Smooth muscle cell (in vitro differentiated cells): ENCODE results near the gene EIF4E1B. TPM values are rescaled to one million over a fixed set of nuclear protein-coding genes. Genes with fewer than 3 reads are reported as not detected.
"Not testable (repeated sequence)": the region's sequence is repeated elsewhere in the genome, so short reads cannot be mapped to it uniquely, and the experiment has no call there.

Experiments used
- DNase-seq: peaks from one replicate; lab custom pipeline; 2025; ENCODE audit not compliant: unreplicated experiment; lab: John Stamatoyannopoulos, UW
- H2AFZ ChIP-seq: fragments of 200-600 bp; sonication (generic); 2 replicates; pipeline ENCODE4 v1.6.0; 2016; ENCODE audit warnings: antibody characterized with exemption, low read depth, mild to moderate bottlenecking
- H3F3A ChIP-seq: fragments of 200-600 bp; sonication (generic); 2 replicates; pipeline ENCODE4 v1.6.0; 2017; ENCODE audit warnings: antibody characterized with exemption, low read depth
- H3K27ac ChIP-seq: fragments of 200-600 bp; sonication (generic); 2 replicates; pipeline ENCODE4 v1.5.1; 2016; ENCODE audit warnings: low read depth, mild to moderate bottlenecking
- H3K27me3 ChIP-seq: fragments of 200-600 bp; sonication (generic); 2 replicates; pipeline ENCODE4 v1.6.1; 2016; ENCODE audit warnings: low read depth, mild to moderate bottlenecking
- H3K36me3 ChIP-seq: fragments of 200-600 bp; sonication (generic); 2 replicates; pipeline ENCODE4 v1.5.1; 2016; ENCODE audit warnings: low read depth
- H3K4me1 ChIP-seq: fragments of 200-600 bp; sonication (generic); 2 replicates; pipeline ENCODE4 v1.5.1; 2016; ENCODE audit warnings: low read depth
- H3K4me2 ChIP-seq: fragments of 200-600 bp; sonication (generic); 2 replicates; pipeline ENCODE4 v1.6.0; 2016; ENCODE audit warnings: mild to moderate bottlenecking
- H3K4me3 ChIP-seq: fragments of 200-600 bp; sonication (generic); 2 replicates; pipeline ENCODE4 v1.5.1; 2016; ENCODE audit warnings: mild to moderate bottlenecking
- H3K79me2 ChIP-seq: fragments of 200-600 bp; sonication (generic); 2 replicates; pipeline ENCODE4 v1.6.0; 2016; ENCODE audit warnings: low read depth, mild to moderate bottlenecking
- H3K9ac ChIP-seq: fragments of 200-600 bp; sonication (generic); 2 replicates; pipeline ENCODE4 v1.6.0; 2016; ENCODE audit warnings: low read depth
- H3K9me3 ChIP-seq: fragments of 200-600 bp; sonication (generic); replicated peaks from 2 replicates; pipeline ENCODE4 v1.5.1; 2016; ENCODE audit warnings: low read depth
- H4K20me1 ChIP-seq: fragments of 200-600 bp; sonication (generic); 2 replicates; pipeline ENCODE4 v1.6.0; 2016; ENCODE audit warnings: low read depth
- WGBS: methylation state at CpG from one replicate; pipeline ENCODE4 v1.1.7; 2016; ENCODE audit warnings: low lambda C conversion rate; 5-methylcytosine and 5-hydroxymethylcytosine counted together
- polyA plus RNA-seq: library from polyadenylated mRNA; unstranded; fragments of >200 nt; fragmentation: Nextera tagmentation; extraction: Ambion mirVana; gene quantifications from 2 replicates; pipeline ENCODE4 v1.2.1, GENCODE V29; 2016
- total RNA-seq: library from RNA; depleted of rRNA; stranded (reverse); fragments of >200 nt; gene quantifications from 2 replicates; pipeline ENCODE4 v1.2.3, GENCODE V29; 2014
- TF ChIP-seq, protein P1 (sequence below): fragments of 200-600 bp; sonication (generic); IDR thresholded peaks from 2 replicates; pipeline ENCODE4 v1.5.1; 2017; ENCODE audit warnings: borderline replicate concordance, mild to moderate bottlenecking, antibody characterized with exemption; ENCODE audit not compliant: insufficient read depth, poor library complexity, severe bottlenecking

The EIF4E1B gene
- total and polyA plus RNA-seq, 2 experiments from 2014 or later: not detected

DNA sequence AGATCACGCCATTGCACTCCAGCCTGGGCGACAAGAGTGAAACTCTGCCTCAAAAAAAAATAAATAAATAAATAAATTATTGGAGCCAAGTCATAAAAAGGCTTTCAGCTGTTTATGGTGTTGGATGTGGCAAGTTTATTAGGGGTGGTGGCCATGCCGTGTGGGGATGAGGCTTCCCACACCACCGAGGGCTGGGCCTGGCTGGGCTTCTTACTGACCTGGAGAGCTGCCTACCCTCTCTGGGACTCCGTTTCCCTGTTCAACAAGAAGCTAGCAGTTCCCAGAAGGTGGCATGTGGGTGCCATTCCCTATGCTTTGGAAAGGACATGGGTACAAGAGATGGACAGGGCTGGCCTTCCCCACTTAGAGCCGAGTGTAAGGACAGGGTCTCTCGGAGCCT, 43.1 kb upstream of the EIF4E1B start:
- no peaks in the 10 kb centered on the region for H3K79me2 ChIP-seq
- H3K4me2 ChIP-seq: no peak overlapping the region
- no peaks in the 10 kb centered on the region for H3K27me3 ChIP-seq
- DNase-seq: no peak
- WGBS: 91% methylated on average over 7 of the region's 7 CpGs
- H3K36me3 ChIP-seq: no peaks in the 10 kb centered on the region
- H3K4me3 ChIP-seq: no peak overlapping the region
- no peaks in the 10 kb centered on the region for H3K9me3 ChIP-seq
- H3K4me1 ChIP-seq: no peaks in the 10 kb centered on the region
- no peaks in the 10 kb centered on the region for H4K20me1 ChIP-seq
- H3K9ac ChIP-seq: no peak overlapping the region
- H3K27ac ChIP-seq: no peak overlapping the region
- H2AFZ ChIP-seq: no peak overlapping the region
- H3F3A ChIP-seq: no peaks in the 10 kb centered on the region
- TF ChIP-seq, protein P1, sequence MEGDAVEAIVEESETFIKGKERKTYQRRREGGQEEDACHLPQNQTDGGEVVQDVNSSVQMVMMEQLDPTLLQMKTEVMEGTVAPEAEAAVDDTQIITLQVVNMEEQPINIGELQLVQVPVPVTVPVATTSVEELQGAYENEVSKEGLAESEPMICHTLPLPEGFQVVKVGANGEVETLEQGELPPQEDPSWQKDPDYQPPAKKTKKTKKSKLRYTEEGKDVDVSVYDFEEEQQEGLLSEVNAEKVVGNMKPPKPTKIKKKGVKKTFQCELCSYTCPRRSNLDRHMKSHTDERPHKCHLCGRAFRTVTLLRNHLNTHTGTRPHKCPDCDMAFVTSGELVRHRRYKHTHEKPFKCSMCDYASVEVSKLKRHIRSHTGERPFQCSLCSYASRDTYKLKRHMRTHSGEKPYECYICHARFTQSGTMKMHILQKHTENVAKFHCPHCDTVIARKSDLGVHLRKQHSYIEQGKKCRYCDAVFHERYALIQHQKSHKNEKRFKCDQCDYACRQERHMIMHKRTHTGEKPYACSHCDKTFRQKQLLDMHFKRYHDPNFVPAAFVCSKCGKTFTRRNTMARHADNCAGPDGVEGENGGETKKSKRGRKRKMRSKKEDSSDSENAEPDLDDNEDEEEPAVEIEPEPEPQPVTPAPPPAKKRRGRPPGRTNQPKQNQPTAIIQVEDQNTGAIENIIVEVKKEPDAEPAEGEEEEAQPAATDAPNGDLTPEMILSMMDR: no peak

DNA sequence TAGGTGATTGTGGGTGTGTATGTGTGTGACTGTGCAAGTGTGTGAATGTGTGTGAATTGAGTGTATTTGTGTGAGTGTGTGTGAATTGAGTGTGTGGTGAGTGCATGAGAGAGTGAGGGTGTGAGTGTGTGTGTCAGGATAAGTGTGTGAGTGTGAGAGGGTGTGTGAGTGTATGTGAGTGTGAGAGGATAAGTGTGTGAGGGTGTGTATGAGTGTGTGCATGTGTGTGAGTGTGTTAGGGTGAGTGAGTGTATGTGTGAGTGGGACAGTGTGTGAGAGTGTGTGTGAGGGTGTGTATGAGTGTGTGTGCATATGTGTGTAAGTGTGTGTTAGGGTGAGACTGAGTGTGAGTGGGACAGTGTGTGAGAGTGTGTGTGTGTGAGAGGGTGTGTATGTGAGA, 42.2 kb upstream of the EIF4E1B start:
- no peaks in the 10 kb centered on the region for H3K4me1 ChIP-seq
- DNase-seq: no peak
- no peak overlapping the region for H2AFZ ChIP-seq
- H3K27me3 ChIP-seq: no peaks in the 10 kb centered on the region
- no peaks in the 10 kb centered on the region for H4K20me1 ChIP-seq
- H3K79me2 ChIP-seq: no peaks in the 10 kb centered on the region
- no peaks in the 10 kb centered on the region for H3K36me3 ChIP-seq
- no peaks in the 10 kb centered on the region for H3F3A ChIP-seq
- TF ChIP-seq, protein P1: no peak
- no peak overlapping the region for H3K9ac ChIP-seq
- no peak overlapping the region for H3K4me3 ChIP-seq
- no peak overlapping the region for H3K4me2 ChIP-seq
- no peak overlapping the region for H3K27ac ChIP-seq
- no peaks in the 10 kb centered on the region for H3K9me3 ChIP-seq

DNA sequence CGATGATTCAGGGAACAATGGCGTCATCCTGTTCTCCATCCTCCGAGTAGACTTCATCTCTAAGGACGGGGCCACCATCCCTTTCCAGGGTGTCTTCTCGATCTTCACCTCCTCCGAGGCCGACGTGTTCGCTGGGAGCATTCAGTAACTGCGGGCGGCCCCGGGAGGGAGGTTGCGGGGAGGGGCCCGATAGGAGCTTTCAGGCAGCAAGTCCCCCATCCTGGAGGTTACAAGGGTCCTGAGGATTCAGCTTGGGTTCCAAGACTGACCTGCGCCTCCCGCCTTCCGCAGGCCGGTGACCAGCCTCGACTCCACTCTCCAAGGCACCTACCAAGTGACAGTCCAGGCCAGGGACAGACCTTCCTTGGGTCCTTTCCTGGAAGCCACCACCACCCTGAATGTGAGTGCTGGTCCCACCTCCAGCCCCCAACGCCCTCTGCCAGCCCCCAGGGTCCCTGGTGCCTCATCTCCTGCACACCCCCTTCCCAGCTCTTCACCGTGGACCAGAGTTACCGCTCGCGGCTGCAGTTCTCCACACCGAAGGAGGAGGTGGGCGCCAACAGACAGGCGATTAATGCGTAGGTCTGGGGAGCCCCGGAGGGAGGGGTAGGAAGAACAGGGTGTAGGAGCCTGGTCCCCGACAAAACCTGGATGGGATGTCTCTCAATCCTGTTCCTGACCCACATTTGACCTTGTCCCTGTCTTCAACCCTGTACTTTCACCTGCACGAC, 41.3 kb upstream of the EIF4E1B start:
- Histone ChIP-seq H2AFZ (no peak overlapping the region), H3K9me3 (no peaks in the 10 kb centered on the region), H3K27me3 (no peaks in the 10 kb centered on the region), H3K27ac (no peak overlapping the region), H3K4me3 (no peak overlapping the region), H4K20me1 (no peaks in the 10 kb centered on the region), H3F3A (no peaks in the 10 kb centered on the region), H3K4me1 (no peaks in the 10 kb centered on the region), H3K9ac (no peak overlapping the region), H3K36me3 (no peaks in the 10 kb centered on the region), H3K79me2 (no peaks in the 10 kb centered on the region), H3K4me2 (no peak overlapping the region)
- TF ChIP-seq, protein P1: no peak
- no peak for DNase-seq
- WGBS: 92% methylated on average over 31 of the region's 31 CpGs

DNA sequence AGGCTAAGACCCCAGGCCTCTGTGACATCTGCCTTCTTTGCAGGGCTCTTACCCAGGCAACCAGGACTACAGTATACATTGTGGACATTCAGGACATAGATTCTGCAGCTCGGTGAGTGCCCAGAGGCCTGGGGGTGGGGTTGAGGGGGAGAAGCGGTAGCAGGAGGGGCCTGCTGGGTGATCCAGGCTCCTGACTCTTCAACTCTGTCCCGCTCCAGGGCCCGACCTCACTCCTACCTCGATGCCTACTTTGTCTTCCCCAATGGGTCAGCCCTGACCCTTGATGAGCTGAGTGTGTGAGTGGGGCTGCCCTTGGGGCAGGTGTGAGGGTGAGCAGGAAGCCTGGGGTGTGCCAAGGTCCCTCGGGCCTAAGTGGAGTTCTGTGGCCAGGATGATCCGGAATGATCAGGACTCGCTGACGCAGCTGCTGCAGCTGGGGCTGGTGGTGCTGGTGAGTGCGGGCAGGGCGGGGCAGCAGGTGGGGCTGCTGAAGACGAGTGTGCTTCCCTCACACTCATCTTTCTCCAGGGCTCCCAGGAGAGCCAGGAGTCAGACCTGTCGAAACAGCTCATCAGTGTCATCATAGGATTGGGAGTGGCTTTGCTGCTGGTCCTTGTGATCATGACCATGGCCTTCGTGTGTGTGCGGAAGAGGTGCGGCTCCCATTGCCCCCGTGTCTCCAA, 40.3 kb upstream of the EIF4E1B start:
- no peak overlapping the region for H2AFZ ChIP-seq
- TF ChIP-seq, protein P1: no peak
- no peak overlapping the region for H3K9ac ChIP-seq
- no peak for DNase-seq
- no peaks in the 10 kb centered on the region for H4K20me1 ChIP-seq
- no peak overlapping the region for H3K4me2 ChIP-seq
- H3K9me3 ChIP-seq: no peaks in the 10 kb centered on the region
- no peaks in the 10 kb centered on the region for H3K27me3 ChIP-seq
- H3K4me3 ChIP-seq: no peak overlapping the region
- no peaks in the 10 kb centered on the region for H3F3A ChIP-seq
- no peaks in the 10 kb centered on the region for H3K79me2 ChIP-seq
- no peaks in the 10 kb centered on the region for H3K4me1 ChIP-seq
- H3K27ac ChIP-seq: no peak overlapping the region
- WGBS: 84% methylated on average over 16 of the region's 17 CpGs
- no peaks in the 10 kb centered on the region for H3K36me3 ChIP-seq

DNA sequence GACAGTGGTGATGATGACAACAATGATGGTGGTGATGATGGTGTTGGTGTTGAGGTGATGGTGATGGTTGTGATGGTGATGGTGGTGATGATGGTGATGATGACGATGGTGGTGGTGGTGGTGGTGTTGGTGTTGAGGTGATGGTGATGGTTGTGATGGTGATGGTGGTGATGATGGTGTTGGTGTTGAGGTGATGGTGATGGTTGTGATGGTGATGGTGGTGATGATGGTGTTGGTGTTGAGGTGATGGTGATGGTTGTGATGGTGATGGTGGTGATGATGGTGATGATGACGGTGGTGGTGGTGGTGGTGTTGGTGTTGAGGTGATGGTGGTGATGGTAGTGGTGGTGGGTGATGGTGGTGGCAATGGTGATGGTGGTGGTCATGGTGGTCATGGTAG, 38.8 kb upstream of the EIF4E1B start:
- WGBS: 38% methylated on average over 2 of the region's 2 CpGs
- H3K4me2 ChIP-seq, H3F3A ChIP-seq, H3K27ac ChIP-seq, H3K9ac ChIP-seq, H3K36me3 ChIP-seq, H4K20me1 ChIP-seq, H3K4me3 ChIP-seq, DNase-seq, H3K79me2 ChIP-seq, H3K9me3 ChIP-seq, H3K4me1 ChIP-seq, H2AFZ ChIP-seq: not testable (repeated sequence)
- H3K27me3 ChIP-seq: peaks cover 13% of the 10 kb centered on the region
